GF-D8 (cell line): ENCODE data around the gene AGO1.
"Not testable (repeated sequence)": the region's sequence is repeated elsewhere in the genome, so short reads cannot be mapped to it uniquely, and the experiment has no call there.

Source experiments
- DNase-seq: peaks from one replicate; lab custom pipeline; 2025; lab: John Stamatoyannopoulos, UW

The AGO1 gene

DNA sequence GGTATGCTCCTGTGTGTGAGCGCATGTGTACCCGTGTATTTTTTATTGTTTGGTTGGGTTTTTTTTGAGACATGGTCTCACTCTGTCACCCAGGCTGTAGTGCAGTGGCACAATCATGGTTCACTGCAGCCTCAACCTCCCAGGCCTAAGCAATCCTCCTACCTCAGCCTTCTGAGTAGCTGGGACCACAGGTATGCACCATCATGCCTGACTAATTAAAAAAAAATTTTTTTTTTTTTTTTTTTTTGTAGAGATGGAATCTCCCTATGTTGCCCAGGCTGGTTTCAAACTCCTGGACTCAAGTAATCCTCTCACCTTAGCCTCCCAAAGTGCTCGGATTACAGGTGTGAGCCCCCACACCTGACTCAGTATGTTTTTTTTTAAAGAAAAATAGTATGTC lies 89.6 kb downstream of the AGO1 start:
- DNase-seq: not testable (repeated sequence)

DNA sequence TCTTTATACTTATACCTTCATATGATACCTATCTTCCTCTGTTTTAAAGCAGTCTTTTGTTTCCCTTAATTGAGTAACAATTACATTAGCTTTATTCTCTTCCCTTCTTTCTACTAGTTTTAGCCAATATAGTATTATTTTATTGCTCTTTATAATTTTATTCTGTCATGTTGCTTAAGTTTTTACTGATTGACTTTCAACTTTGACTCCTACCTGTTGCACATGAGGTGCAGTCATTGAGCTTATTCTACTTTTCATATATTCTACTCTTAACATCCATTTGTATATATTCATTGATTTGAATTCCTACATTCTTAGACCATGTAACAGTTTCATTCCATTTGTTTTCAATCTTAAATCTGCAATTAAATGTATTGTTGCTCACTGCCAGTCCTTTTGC lies 97.1 kb downstream of the AGO1 start:
- DNase-seq: no peak
